H9 (cell line): Measurements from ENCODE around the gene ACAD9. TPM values are rescaled to one million over a fixed set of nuclear protein-coding genes. Genes with fewer than 3 reads are reported as not detected.

Source experiments
- DNase-seq: peaks from one replicate; pipeline ENCODE4 v3.0.0-alpha.2; 2017
- H2AFZ ChIP-seq: one replicate; pipeline ENCODE4 v1.6.1; 2013; ENCODE audit warnings: mild to moderate bottlenecking, low read length, control low read depth, moderate library complexity
- H2AK5ac ChIP-seq: 2 replicates; pipeline ENCODE4 v1.6.1; 2013; ENCODE audit warnings: low read length, control low read depth, mixed read lengths; ENCODE audit not compliant: insufficient read length
- H2BK120ac ChIP-seq: one replicate; pipeline ENCODE4 v1.6.1; 2013; ENCODE audit warnings: low read depth, mild to moderate bottlenecking, low read length, control low read depth, inconsistent platforms; ENCODE audit not compliant: poor library complexity, severe bottlenecking
- H2BK12ac ChIP-seq: 2 replicates; pipeline ENCODE4 v1.6.1; 2013; ENCODE audit warnings: low read length, control low read depth, mixed read lengths, low read depth; ENCODE audit not compliant: insufficient read length
- H2BK15ac ChIP-seq: 2 replicates; pipeline ENCODE4 v1.6.1; 2013; ENCODE audit warnings: low read depth, low read length, control low read depth
- H2BK20ac ChIP-seq: one replicate; pipeline ENCODE4 v1.6.1; 2013; ENCODE audit warnings: low read depth, mild to moderate bottlenecking, low read length, control low read depth, inconsistent platforms; ENCODE audit not compliant: poor library complexity, severe bottlenecking
- H2BK5ac ChIP-seq: 2 replicates; pipeline ENCODE4 v1.6.1; 2013; ENCODE audit warnings: low read length, control low read depth, mixed read lengths; ENCODE audit not compliant: insufficient read length
- H3K14ac ChIP-seq: 2 replicates; pipeline ENCODE4 v1.6.1; 2013; ENCODE audit warnings: low read length, control low read depth; ENCODE audit not compliant: insufficient read depth
- H3K18ac ChIP-seq: 2 replicates; pipeline ENCODE4 v1.6.1; 2013; ENCODE audit warnings: low read depth, mild to moderate bottlenecking, mixed read lengths, low read length, control low read depth; ENCODE audit not compliant: insufficient read length
- H3K23ac ChIP-seq: 2 replicates; pipeline ENCODE4 v1.6.1; 2013; ENCODE audit warnings: low read length, control low read depth, mixed read lengths, low read depth; ENCODE audit not compliant: insufficient read length
- H3K23me2 ChIP-seq: 2 replicates; pipeline ENCODE4 v1.6.1; 2013; ENCODE audit warnings: low read depth, mild to moderate bottlenecking, mixed read lengths, low read length, control low read depth; ENCODE audit not compliant: insufficient read length, poor library complexity, severe bottlenecking
- H3K27ac ChIP-seq: 2 replicates; pipeline ENCODE4 v1.5.1; 2013; ENCODE audit warnings: low read length, control low read depth, mixed read lengths, low read depth; ENCODE audit not compliant: insufficient read length
- H3K27me3 ChIP-seq: 2 replicates; pipeline ENCODE4 v1.6.1; 2013; ENCODE audit warnings: low read length, control low read depth, inconsistent platforms; ENCODE audit not compliant: insufficient read depth
- H3K4ac ChIP-seq: 2 replicates; pipeline ENCODE4 v1.6.1; 2013; ENCODE audit warnings: low read depth, mild to moderate bottlenecking, control low read depth, inconsistent platforms, low read length, moderate library complexity
- H3K4me1 ChIP-seq: 2 replicates; pipeline ENCODE4 v1.6.1; 2013; ENCODE audit warnings: low read length, control low read depth, inconsistent platforms; ENCODE audit not compliant: insufficient read depth
- H3K4me2 ChIP-seq: 2 replicates; pipeline ENCODE4 v1.6.1; 2013; ENCODE audit warnings: low read length, control low read depth, mixed read lengths; ENCODE audit not compliant: insufficient read length, insufficient read depth
- H3K56ac ChIP-seq: 2 replicates; pipeline ENCODE4 v1.6.1; 2013; ENCODE audit warnings: low read depth, mild to moderate bottlenecking, mixed read lengths, low read length, control low read depth; ENCODE audit not compliant: insufficient read length
- H3K79me1 ChIP-seq: 2 replicates; pipeline ENCODE4 v1.6.1; 2013; ENCODE audit warnings: low read depth, mild to moderate bottlenecking, moderate library complexity, low read length, control low read depth, inconsistent platforms; ENCODE audit not compliant: insufficient read depth, poor library complexity, severe bottlenecking
- H3K79me2 ChIP-seq: 2 replicates; pipeline ENCODE4 v1.6.1; 2013; ENCODE audit warnings: low read length, control low read depth, inconsistent platforms; ENCODE audit not compliant: insufficient read depth
- H3K9ac ChIP-seq: 2 replicates; pipeline ENCODE4 v1.6.1; 2013; ENCODE audit warnings: low read length, control low read depth, mixed read lengths; ENCODE audit not compliant: insufficient read length; ENCODE audit errors: extremely low read depth
- H3K9me3 ChIP-seq: one replicate; pipeline ENCODE4 v1.6.1; 2013; ENCODE audit warnings: low read depth, low read length, inconsistent platforms; ENCODE audit not compliant: control insufficient read depth
- H3T11ph ChIP-seq: one replicate; pipeline ENCODE4 v1.6.1; 2013; ENCODE audit warnings: mild to moderate bottlenecking, low read length, control low read depth, inconsistent platforms
- H4K20me1 ChIP-seq: one replicate; pipeline ENCODE4 v1.6.1; 2013; ENCODE audit not compliant: control insufficient read depth, insufficient read length, insufficient read depth
- H4K5ac ChIP-seq: 2 replicates; pipeline ENCODE4 v1.6.1; 2013; ENCODE audit warnings: low read depth, mild to moderate bottlenecking, mixed read lengths, low read length, control low read depth; ENCODE audit not compliant: insufficient read length
- H4K8ac ChIP-seq: replicated peaks from 2 replicates; pipeline ENCODE4 v1.6.1; 2013; ENCODE audit warnings: low read length, control low read depth, mixed read lengths, low read depth; ENCODE audit not compliant: insufficient read length
- H4K91ac ChIP-seq: 2 replicates; pipeline ENCODE4 v1.6.1; 2013; ENCODE audit warnings: low read depth, mild to moderate bottlenecking, moderate library complexity, mixed read lengths, low read length, control low read depth; ENCODE audit not compliant: insufficient read length
- H3K27ac Mint-ChIP-seq, 3 experiments: 2 replicates in 2 of 3; 3 replicates in 1 of 3; pipeline ENCODE4 v1.8.0; 2020 to 2021; ENCODE audit warnings: mixed read lengths in 3 of 3, mild to moderate bottlenecking in 1 of 3, moderate library complexity in 1 of 3
- H3K27me3 Mint-ChIP-seq: 2 replicates; pipeline ENCODE4 v1.8.0; 2021; ENCODE audit warnings: low read depth, mild to moderate bottlenecking, moderate library complexity, mixed read lengths
- H3K36me3 Mint-ChIP-seq, 3 experiments: 2 replicates in 2 of 3; 3 replicates in 1 of 3; pipeline ENCODE4 v1.8.0; 2020 to 2021; ENCODE audit warnings: low read depth in 3 of 3, mixed read lengths in 3 of 3; ENCODE audit not compliant: insufficient read depth in 1 of 3
- H3K4me1 Mint-ChIP-seq, 2 experiments: 2 replicates each; pipeline ENCODE4 v1.8.0; 2020; ENCODE audit warnings: mixed read lengths in 2 of 2
- H3K4me3 Mint-ChIP-seq, 2 experiments: 2 replicates in 1 of 2; 3 replicates in 1 of 2; pipeline ENCODE4 v1.8.0; 2020 to 2021; ENCODE audit warnings: mild to moderate bottlenecking in 2 of 2, mixed read lengths in 2 of 2, moderate library complexity in 1 of 2
- H3K9me3 Mint-ChIP-seq, 2 experiments: 2 replicates in 1 of 2; 3 replicates in 1 of 2; pipeline ENCODE4 v1.8.0; 2020; ENCODE audit warnings: mild to moderate bottlenecking in 2 of 2, mixed read lengths in 2 of 2, moderate library complexity in 1 of 2
- WGBS: extraction: QIAGEN DNeasy Blood & Tissue Kit; methylation state at CpG from one replicate; pipeline ENCODE4 v1.1.7; 2013; ENCODE audit warnings: missing lambda C conversion rate, low lambda C conversion rate, mixed read lengths; ENCODE audit not compliant: insufficient read length; ENCODE audit errors: extremely low coverage; 5-methylcytosine and 5-hydroxymethylcytosine counted together
- total RNA-seq: library from RNA; stranded (reverse); gene quantifications from 2 replicates; pipeline ENCODE4 v1.2.1, GENCODE V29; 2021
- TF ChIP-seq, protein P1 (sequence below): fragments of 200-600 bp; sonication (generic); conservative IDR thresholded peaks from 3 replicates; pipeline ENCODE4 v1.8.0; 2021; ENCODE audit warnings: antibody characterized with exemption, mild to moderate bottlenecking

The ACAD9 gene
- total RNA-seq, 1 experiment from 2014 or later, result 43.1 TPM

DNA sequence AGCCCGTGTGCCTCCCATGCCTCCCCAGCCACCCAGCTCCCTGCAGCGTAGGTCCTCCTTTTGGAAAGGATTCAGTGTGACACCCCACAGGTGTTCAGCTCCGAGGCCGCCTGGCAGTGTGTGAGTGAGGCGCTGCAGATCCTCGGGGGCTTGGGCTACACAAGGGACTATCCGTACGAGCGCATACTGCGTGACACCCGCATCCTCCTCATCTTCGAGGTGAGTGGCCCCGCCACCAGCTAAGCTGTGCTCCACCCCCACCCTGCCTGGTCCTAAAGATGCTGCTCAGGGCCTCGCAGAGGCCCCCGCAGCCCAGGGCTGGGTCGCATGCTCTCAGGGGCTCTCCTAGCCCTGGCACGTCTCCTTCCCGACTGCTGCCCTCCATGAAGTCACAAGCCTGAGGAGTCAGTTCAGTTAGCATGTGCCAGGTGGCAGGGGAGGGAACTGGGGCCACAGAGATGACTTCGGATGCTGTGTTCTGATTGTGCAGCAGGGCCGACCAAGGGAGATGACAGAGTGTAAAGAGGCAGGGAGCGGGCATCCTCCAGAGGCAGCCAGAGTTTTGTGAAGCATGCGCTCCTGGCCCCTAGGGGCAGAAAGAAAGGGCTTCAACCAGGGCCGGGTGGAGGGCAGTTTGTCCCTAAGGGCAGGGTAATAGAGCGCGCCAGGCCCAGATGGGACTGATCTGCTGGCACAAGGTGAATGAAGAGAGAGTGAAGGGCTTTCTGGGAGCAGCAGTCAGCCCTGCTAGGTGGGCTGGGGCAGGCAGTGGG, 26.8 kb downstream of the ACAD9 start:
- H3K36me3 Mint-ChIP-seq, result peaks cover 30 to 74% (median 59%) of the 10 kb centered on the region in 3 experiments

More for the DNA sequence above, 26.8 kb downstream of the ACAD9 start:
- no peak overlapping the region for H3K4me2 ChIP-seq
- no peaks in the 10 kb centered on the region for H3K9me3 ChIP-seq
- TF ChIP-seq, protein P1, sequence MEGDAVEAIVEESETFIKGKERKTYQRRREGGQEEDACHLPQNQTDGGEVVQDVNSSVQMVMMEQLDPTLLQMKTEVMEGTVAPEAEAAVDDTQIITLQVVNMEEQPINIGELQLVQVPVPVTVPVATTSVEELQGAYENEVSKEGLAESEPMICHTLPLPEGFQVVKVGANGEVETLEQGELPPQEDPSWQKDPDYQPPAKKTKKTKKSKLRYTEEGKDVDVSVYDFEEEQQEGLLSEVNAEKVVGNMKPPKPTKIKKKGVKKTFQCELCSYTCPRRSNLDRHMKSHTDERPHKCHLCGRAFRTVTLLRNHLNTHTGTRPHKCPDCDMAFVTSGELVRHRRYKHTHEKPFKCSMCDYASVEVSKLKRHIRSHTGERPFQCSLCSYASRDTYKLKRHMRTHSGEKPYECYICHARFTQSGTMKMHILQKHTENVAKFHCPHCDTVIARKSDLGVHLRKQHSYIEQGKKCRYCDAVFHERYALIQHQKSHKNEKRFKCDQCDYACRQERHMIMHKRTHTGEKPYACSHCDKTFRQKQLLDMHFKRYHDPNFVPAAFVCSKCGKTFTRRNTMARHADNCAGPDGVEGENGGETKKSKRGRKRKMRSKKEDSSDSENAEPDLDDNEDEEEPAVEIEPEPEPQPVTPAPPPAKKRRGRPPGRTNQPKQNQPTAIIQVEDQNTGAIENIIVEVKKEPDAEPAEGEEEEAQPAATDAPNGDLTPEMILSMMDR, result no peak
- H3K27ac ChIP-seq, result no peak overlapping the region
- no peak overlapping the region for H2BK5ac ChIP-seq
- no peak overlapping the region for H4K5ac ChIP-seq
- no peak overlapping the region for H3K23ac ChIP-seq
- no peak overlapping the region for H2BK15ac ChIP-seq
- H3K4me1 ChIP-seq, result no peaks in the 10 kb centered on the region
- no peak overlapping the region for H3K18ac ChIP-seq
- H3K27me3 ChIP-seq, result no peaks in the 10 kb centered on the region
- H3K79me1 ChIP-seq, result no peaks in the 10 kb centered on the region
- H2BK20ac ChIP-seq, result no peak overlapping the region
- Mint-ChIP-seq H3K27me3 (no peaks in the 10 kb centered on the region), H3K27ac (peak overlapping the region in 2 of 3 experiments; percentile 16 to 21; a peak in 1 of 7 replicates), H3K4me3 (no peak overlapping the region), H3K9me3 (no peaks in the 10 kb centered on the region), H3K4me1 (no peaks in the 10 kb centered on the region)
- H3K14ac ChIP-seq, result no peak overlapping the region
- H4K8ac ChIP-seq, result no peak overlapping the region
- no peak overlapping the region for H3K4ac ChIP-seq
- no peak overlapping the region for H2BK120ac ChIP-seq
- H3K79me2 ChIP-seq, result no peaks in the 10 kb centered on the region
- no peak overlapping the region for H3K56ac ChIP-seq
- H2AFZ ChIP-seq, result no peak overlapping the region
- H2BK12ac ChIP-seq, result no peak overlapping the region
- H3K9ac ChIP-seq, result no peak overlapping the region
- no peak overlapping the region for H4K91ac ChIP-seq
- DNase-seq, result no peak
- no peak overlapping the region for H3T11ph ChIP-seq
- no peaks in the 10 kb centered on the region for H3K23me2 ChIP-seq
- H4K20me1 ChIP-seq, result no peaks in the 10 kb centered on the region
- WGBS, result no CpG with 5 or more reads among the region's 25 CpGs
- H2AK5ac ChIP-seq, result no peak overlapping the region
